Cerebellar cortex (tissue), 1 donor: ENCODE results near the gene TPM3.
"Not testable (repeated sequence)": the region's sequence is repeated elsewhere in the genome, so short reads cannot be mapped to it uniquely, and the experiment has no call there.

Source experiments
- DNase-seq: peaks from one replicate; pipeline ENCODE4 v3.0.0-alpha.2; 2015; ENCODE audit warnings: low spot score

Gene TPM3

GRCh38 chr1:154191990-154192461 lies at the start of gene TPM3:
TPM3 (minus strand) TSS chr1:154192100; CDS start chr1:154192018, 82 bp downstream.
- DNase-seq = no peak

- no peak for DNase-seq
Measured at GRCh38 chr1:154240294-154240833, 48.5 kb upstream of the TPM3 start.

- DNase-seq = no peak
Measured at GRCh38 chr1:154239491-154239890, 47.6 kb upstream of the TPM3 start.

- no peak for DNase-seq
Measured at GRCh38 chr1:154237880-154238506, 46.1 kb upstream of the TPM3 start.

- no peak for DNase-seq
Measured at GRCh38 chr1:154237435-154237834, 45.5 kb upstream of the TPM3 start.

GRCh38 chr1:154236855-154237254 lies 45.0 kb upstream of the TPM3 start:
- no peak for DNase-seq

- DNase-seq = not testable (repeated sequence)
Measured at GRCh38 chr1:154233127-154233526, 41.2 kb upstream of the TPM3 start.

- DNase-seq = not testable (repeated sequence)
Measured at GRCh38 chr1:154231112-154231511, 39.2 kb upstream of the TPM3 start.

- DNase-seq = no peak
Measured at GRCh38 chr1:154225370-154225769, 33.5 kb upstream of the TPM3 start.

GRCh38 chr1:154223621-154224020 lies 31.7 kb upstream of the TPM3 start:
- no peak for DNase-seq

GRCh38 chr1:154222918-154223317 lies 31.0 kb upstream of the TPM3 start:
- DNase-seq = no peak

- no peak for DNase-seq
Measured at GRCh38 chr1:154222518-154222917, 30.6 kb upstream of the TPM3 start.

GRCh38 chr1:154221278-154222001 lies 29.5 kb upstream of the TPM3 start:
- peak; percentile 39 for DNase-seq

GRCh38 chr1:154220970-154221277 lies 29.0 kb upstream of the TPM3 start:
- DNase-seq = no peak

- DNase-seq = peak; percentile 99
Measured at GRCh38 chr1:154220071-154220969, 28.4 kb upstream of the TPM3 start, which contains the start of gene UBAP2L. UBAP2L (plus strand) TSS chr1:154220955; CDS start chr1:154225124, 4,169 bp downstream.

GRCh38 chr1:154219541-154219940 lies 27.6 kb upstream of the TPM3 start:
- DNase-seq = no peak

- DNase-seq = no peak
Measured at GRCh38 chr1:154218545-154218944, 26.6 kb upstream of the TPM3 start.

GRCh38 chr1:154213274-154213673 lies 21.4 kb upstream of the TPM3 start:
- no peak for DNase-seq

GRCh38 chr1:154212083-154212482 lies 20.2 kb upstream of the TPM3 start:
- no peak for DNase-seq

- DNase-seq = no peak
Measured at GRCh38 chr1:154208677-154209388, 16.9 kb upstream of the TPM3 start.

GRCh38 chr1:154207262-154207661 lies 15.4 kb upstream of the TPM3 start:
- DNase-seq = no peak

GRCh38 chr1:154206196-154206595 lies 14.3 kb upstream of the TPM3 start, which contains the start of gene CFAP141:
CFAP141 (minus strand) TSS chr1:154206333; CDS start chr1:154206307, 26 bp downstream.
- peak; percentile 26 for DNase-seq
